HG02973 (cell line): ENCODE results near the gene SAMD4A.

Source experiments
- ATAC-seq: cut with Tn5 transposase; IDR thresholded peaks from one replicate; pipeline ENCODE4 v1.9.1; 2021; ENCODE audit warnings: moderate library complexity; ENCODE audit not compliant: unreplicated experiment

Gene SAMD4A

GRCh38 chr14:54564868-54565784 lies 1.8 kb upstream of the SAMD4A start:
- peak; percentile 30 for ATAC-seq

GRCh38 chr14:54565785-54566409 lies 1.0 kb upstream of the SAMD4A start:
- peak; percentile 56 for ATAC-seq

- ATAC-seq, result no peak
Measured at GRCh38 chr14:54567224-54567638, 303 bp downstream of the SAMD4A start.

DNA sequence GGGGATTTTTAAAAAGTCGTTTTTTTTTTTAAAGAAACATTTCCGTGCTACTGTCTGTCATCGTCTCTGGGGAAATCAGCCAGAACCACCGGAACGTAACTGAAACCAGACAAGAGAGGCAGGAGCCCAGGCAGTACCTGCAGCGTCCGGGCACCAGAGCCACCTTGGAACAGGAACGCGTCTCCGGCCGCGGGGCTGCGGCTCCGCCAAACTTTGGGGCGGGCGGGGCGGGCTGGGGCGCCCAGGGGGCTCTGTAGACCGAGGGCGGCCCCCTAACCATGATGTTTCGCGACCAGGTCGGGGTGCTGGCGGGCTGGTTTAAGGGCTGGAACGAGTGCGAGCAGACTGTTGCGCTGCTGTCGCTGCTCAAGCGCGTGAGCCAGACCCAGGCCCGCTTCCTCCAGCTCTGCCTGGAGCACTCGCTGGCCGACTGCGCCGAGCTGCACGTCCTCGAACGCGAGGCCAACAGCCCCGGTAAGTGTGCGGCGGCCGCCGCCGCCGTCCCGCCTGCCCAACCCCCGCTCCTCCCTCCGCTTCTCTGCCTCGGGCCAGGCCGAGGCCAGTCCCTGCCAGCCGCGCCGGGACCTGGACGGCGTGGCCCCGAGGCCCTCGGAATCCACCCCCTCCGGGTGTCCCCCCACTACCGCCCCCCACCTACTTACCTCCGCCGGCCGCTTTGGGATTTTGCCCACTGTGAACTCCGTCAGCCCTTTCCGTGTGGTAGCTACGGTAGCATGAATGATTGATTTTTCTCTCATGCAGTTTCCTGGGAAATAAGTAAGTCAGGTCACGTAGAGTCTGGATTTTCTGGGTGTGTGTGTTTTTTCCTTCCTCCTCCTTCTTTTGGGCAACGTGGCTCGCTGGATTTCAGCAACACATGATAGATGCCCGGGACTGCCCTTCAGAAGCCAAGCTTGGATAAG lies 972 bp downstream of the SAMD4A start:
- ATAC-seq, result no peak

DNA sequence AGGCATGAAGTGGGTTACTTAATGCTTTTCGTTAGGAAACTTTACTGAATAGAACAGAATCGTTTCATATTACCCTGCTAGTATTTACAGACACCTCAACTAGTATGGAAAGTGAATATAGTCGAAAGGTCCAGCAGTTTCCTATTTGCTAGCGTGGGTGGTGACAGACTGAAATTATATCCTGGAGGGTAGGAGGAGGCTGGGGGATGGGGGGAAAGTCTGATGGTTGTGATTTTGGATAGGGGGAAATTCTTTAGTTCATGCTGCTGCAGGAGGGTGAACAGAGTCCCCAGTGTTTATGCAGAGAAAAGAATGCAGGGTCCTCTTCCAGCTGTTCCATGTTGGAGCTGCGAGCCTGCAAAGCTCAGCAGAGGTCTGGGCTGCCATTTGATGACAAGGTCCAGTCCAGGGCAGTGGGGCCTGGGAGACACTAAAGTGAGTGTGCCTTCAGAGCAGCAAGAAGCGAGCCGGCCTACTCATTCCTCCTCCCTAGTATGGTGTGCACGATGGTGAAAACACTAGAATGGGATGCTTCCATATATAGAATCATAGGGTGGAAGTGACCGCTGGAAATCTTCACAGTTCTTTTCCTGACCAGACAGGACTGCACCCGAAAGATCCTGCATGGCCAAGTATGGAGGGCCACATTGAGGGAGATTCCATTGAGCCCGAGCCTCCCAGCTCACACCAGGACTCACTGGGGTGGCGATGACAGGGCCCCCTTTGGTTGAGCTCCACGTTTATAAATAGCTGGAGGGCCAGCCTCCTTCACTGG lies 2.1 kb downstream of the SAMD4A start:
- no peak for ATAC-seq

DNA sequence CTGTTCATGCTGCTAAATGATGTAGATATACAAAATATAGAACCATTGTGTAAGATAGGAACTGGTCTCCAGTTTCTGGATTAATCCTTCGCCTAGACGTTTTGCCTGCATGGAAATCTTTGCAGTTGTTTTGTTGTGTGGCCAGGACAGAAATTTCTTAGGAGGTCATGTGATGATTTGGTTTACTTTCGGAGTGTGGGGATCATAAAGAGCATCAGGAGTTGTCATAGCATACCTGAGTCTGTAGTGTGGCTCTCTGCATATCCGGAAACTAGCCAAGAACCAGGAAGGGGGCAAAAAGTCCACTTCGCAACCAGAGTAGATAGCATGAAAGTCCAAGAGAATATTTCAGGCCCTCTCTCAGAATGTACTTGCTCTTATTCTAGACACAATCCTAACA lies 3.1 kb downstream of the SAMD4A start:
- ATAC-seq, result no peak

GRCh38 chr14:54570631-54571415 lies 3.9 kb downstream of the SAMD4A start:
- ATAC-seq, result no peak

DNA sequence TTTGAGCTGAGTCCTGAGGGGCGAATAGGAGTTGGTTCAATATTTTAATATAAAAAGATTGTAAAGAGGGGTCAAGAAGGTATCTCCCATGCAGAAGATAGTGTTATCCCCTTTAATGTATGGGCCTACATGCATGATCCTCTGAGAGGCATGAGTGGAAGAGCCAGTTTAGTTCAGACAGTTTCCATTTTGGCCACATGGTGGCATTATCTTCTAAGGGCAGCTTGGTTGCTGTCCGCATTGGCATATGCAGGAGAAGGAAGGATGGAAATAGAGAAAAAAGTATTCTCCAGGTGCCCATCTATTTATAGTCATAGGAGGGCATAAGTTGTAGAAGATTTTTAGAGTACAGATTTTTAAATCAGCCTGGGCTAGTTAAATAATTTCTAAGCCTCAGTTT lies 5.4 kb downstream of the SAMD4A start:
- ATAC-seq, result no peak

- ATAC-seq, result no peak
Measured at GRCh38 chr14:54574528-54574927, 7.6 kb downstream of the SAMD4A start.

DNA sequence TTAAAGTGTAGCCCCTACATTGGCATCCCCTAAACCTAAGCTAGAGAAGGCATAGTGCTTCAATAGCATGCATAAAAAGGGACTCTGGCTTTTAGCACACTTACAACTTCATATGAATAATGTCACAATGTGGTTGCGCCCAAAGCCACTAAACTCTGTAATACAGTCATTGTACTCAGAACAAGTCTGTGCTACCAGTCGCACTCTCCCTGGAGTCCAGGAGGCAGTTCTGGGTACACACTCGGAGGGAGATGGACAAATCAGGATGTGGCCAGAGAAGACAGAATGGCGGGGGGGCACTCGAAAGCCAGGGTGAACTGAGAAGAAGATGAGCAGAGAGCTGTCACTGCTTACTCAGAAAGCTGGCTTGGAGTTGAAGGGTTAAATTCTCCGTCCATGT lies 10.6 kb downstream of the SAMD4A start:
- ATAC-seq, result no peak

- ATAC-seq, result no peak
Measured at GRCh38 chr14:54577977-54578376, 11.0 kb downstream of the SAMD4A start.

DNA sequence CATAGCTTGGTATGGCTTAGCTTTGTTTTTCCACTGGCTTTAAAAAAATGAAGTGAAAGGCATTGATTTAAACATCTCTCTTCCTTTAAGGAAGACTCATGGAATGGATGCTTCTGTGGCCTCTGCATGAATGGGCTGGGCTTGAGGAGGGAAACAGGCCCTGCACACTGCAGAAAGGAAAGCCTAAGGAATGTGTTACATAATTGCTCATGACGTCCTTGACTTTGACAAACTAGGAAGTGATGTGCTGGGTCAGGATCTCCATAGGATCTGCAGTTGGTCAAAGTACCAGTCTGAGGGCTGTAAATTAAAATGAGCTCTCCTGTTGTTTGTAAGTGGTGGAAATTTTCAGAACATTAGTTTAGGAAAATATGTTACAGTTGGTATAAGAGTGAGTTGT lies 12.7 kb downstream of the SAMD4A start:
- no peak for ATAC-seq

DNA sequence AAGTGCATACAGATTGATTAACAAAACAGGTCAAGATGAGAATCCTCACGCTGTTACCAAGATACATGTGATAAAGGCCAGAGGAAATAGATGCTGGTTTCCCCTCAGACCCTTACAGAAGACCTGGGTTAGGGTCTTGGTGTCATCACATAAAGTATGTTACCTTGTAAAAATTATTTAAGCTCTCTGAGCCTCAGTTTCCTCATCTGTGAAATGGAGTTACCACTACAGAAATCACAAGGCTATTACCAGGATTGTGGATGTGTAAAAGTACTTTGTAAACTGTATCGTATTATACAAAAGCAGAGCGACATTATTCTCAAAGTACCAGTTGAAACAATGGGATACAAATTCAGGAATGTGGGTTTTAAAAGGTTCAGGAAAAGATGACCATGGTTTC lies 14.0 kb downstream of the SAMD4A start:
- ATAC-seq, result no peak

GRCh38 chr14:54582334-54582733 lies 15.4 kb downstream of the SAMD4A start:
- no peak for ATAC-seq

DNA sequence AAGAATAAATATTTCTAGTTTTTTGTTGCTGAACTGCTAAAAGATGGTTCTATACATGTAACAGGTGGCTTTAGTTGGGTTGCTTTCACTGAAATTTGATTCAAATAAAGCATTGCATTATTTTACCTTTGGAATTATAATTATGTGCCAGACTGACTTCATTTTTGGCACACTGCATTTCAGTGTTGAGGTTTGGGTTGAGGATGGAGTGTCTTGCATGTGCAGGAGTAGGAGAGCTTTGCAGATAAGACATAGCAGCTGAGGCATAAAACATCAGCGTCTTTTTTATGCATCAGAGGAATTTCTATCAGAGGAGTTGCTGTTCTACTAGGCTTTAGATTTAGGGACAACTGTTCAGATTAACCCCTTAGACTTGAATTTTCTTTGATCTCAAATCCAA lies 17.2 kb downstream of the SAMD4A start:
- no peak for ATAC-seq

DNA sequence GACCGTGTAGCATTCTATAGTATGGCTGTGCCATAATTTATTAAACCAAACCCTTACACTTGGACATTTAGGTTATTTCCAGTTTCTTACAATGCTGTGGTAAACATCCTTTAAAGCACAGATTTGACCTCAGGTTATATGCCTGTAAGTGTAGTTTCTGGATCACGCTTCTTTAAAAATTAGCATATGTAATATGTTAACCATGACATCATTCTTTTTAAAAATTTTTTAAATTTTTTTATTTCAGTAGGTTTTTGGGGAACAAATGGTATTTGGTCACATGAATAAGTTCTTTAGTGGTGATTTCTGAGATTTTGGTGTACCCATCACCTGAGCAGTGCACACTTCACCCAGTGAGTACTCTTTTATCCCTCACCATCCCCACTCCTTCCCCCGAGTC lies 18.3 kb downstream of the SAMD4A start:
- no peak for ATAC-seq

GRCh38 chr14:54589076-54589475 lies 22.1 kb downstream of the SAMD4A start:
- no peak for ATAC-seq

DNA sequence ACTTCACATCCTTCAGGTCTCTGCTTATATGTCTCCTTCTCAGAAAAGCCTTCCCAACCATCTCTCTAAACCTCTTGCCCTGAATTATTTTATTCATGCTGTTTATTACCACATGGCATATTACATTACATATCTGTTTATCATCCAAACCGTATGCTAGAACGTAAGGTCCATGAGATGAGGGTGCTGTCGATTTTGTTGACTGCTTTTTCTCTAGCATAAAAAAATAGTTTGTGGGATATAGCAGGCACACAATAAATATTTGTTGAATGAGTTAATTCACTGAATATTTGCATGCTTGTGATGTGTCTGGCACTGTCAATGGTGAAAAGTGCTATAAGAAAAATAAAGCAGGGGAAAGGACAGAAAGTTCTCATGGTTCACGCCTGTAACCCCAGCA lies 22.9 kb downstream of the SAMD4A start:
- no peak for ATAC-seq

DNA sequence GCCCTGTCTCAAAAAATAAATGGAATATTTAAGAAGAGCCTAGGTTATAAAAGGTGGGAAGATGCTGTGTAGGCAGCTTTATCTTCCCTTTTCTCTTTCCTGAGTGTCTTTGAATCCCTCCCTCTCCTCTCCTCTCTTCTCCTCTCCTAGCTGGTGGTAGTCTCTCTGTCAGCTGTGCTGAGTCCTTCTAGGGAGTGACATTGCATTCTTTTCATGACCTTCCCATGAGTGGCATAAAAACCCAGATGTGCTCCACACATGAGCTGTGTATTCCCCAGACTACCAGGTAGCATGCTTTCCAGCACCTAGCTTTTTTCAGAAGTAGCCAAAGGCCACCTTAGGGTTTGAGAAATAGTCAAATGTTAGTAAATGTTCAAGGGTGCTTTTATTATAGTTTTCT lies 23.6 kb downstream of the SAMD4A start:
- no peak for ATAC-seq

DNA sequence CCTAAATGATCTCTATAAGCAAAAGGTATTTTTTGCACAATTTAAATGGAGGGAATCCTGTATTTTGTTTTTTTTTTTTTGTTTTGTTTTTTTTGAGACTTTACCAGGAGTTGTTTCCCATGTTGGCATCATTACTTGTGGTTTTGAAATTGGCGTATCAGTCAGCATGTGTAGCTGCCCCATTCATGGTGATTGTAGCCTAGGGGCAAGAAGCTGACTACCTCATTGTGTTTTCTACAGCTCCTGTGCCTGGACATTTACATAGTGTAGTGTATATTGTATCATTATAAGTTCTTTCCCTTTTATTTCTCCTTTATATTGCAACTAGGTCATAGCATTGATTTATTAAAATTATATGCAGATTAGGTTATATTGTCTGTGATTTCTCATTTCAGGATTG lies 24.5 kb downstream of the SAMD4A start:
- no peak for ATAC-seq
